ENCODE data around the gene DNASE2.

DNASE2 gene

GRCh38 chr19:12834566-12834943 is 46.7 kb downstream of the DNASE2 start, which contains the start of gene RTBDN:
Gene RTBDN, minus strand, starts transcription at chr19:12834579. Its CDS starts 4,600 bp downstream, at chr19:12829979.
- Mint-ChIP-seq H3K27me3 (peaks cover 94% of the 10 kb centered on the region), H3K36me3 (no peaks in the 10 kb centered on the region), H3K27ac (no peak within 1 kb of the TSS), H3K9me3 (peaks cover 4% of the 10 kb centered on the region), H3K4me1 (peaks cover 34% of the 10 kb centered on the region), H3K4me3 (peak within 1 kb of the TSS; percentile 52)
- no peak for ATAC-seq

GRCh38 chr19:12833738-12834565 is 47.3 kb downstream of the DNASE2 start:
- ATAC-seq: peak; percentile 40
- Mint-ChIP-seq H3K4me3 (peak overlapping the region; percentile 52), H3K36me3 (no peaks in the 10 kb centered on the region), H3K9me3 (peaks cover 4% of the 10 kb centered on the region), H3K27me3 (peaks cover 94% of the 10 kb centered on the region), H3K27ac (no peak overlapping the region), H3K4me1 (peaks cover 29% of the 10 kb centered on the region)

- H3K27ac Mint-ChIP-seq: no peak overlapping the region
- peaks cover 4% of the 10 kb centered on the region for H3K9me3 Mint-ChIP-seq
- no peak for ATAC-seq
- H3K4me3 Mint-ChIP-seq: peak overlapping the region; percentile 24
- H3K4me1 Mint-ChIP-seq: peaks cover 23% of the 10 kb centered on the region
- H3K36me3 Mint-ChIP-seq: no peaks in the 10 kb centered on the region
- peaks cover 94% of the 10 kb centered on the region for H3K27me3 Mint-ChIP-seq
These were observed 47.9 kb downstream of the DNASE2 start for GRCh38 chr19:12833418-12833737.

- Mint-ChIP-seq H3K27me3 (peaks cover 90% of the 10 kb centered on the region), H3K9me3 (peaks cover 4% of the 10 kb centered on the region), H3K27ac (no peak overlapping the region), H3K36me3 (no peaks in the 10 kb centered on the region), H3K4me1 (peaks cover 25% of the 10 kb centered on the region), H3K4me3 (no peak overlapping the region)
- ATAC-seq: peak; percentile 45
These were observed 52.8 kb downstream of the DNASE2 start for GRCh38 chr19:12828494-12828893.

GRCh38 chr19:12825254-12826131 is 55.8 kb downstream of the DNASE2 start:
- H3K9me3 Mint-ChIP-seq: peaks cover 2% of the 10 kb centered on the region
- H3K27ac Mint-ChIP-seq: no peak overlapping the region
- peaks cover 11% of the 10 kb centered on the region for H3K4me1 Mint-ChIP-seq
- peaks cover 60% of the 10 kb centered on the region for H3K27me3 Mint-ChIP-seq
- H3K36me3 Mint-ChIP-seq: no peaks in the 10 kb centered on the region
- no peak overlapping the region for H3K4me3 Mint-ChIP-seq
- ATAC-seq: no peak
